ENCODE results near the gene THBD. TPM values are rescaled to one million over a fixed set of nuclear protein-coding genes. Genes with fewer than 3 reads are reported as not detected.

THBD gene
- total and polyA plus RNA-seq, 2 donors (not counting 1 experiment from before 2014, with no cell fraction given): 0.99 to 8.4 TPM

- no peaks in the 10 kb centered on the region for H3K4me1 ChIP-seq (ENCODE audit: control insufficient read depth, extremely low read depth, insufficient read depth, low read length)
- TF ChIP-seq CTCF (conservative IDR thresholded peaks at IDR 0.05 in 1 of 2, IDR thresholded peaks at IDR 0.05 in 1 of 2; ENCODE audit: low read depth in 1 of 2, low read length in 2 of 2) (no peak), EZH2 (IDR thresholded peaks at IDR 0.05; ENCODE audit: low read length, missing control alignments) (no peak)
- H3K4me3 ChIP-seq (replicated peaks in 1 of 4; ENCODE audit: control extremely low read depth in 1 of 4, insufficient read depth in 1 of 4, low read depth in 3 of 4, low read length in 4 of 4): no peak overlapping the region
- H2AFZ ChIP-seq (ENCODE audit: low read length): no peak overlapping the region
- H3K9me3 ChIP-seq (ENCODE audit: control insufficient read depth, insufficient read depth, low read depth, low read length): no peaks in the 10 kb centered on the region
- DNase-seq (ENCODE audit: low read depth in 2 of 2): no peak
- H3K79me2 ChIP-seq (ENCODE audit: control insufficient read depth, insufficient read depth, low read length): no peaks in the 10 kb centered on the region
- H3K27me3 ChIP-seq (ENCODE audit: control insufficient read depth, insufficient read depth, low read length): peaks cover 10% of the 10 kb centered on the region
- no peak overlapping the region for H3K4me2 ChIP-seq (ENCODE audit: extremely low read depth, insufficient read depth, low read length)
- no peaks in the 10 kb centered on the region for H3K36me3 ChIP-seq (ENCODE audit: control insufficient read depth, insufficient read depth, low read length)
- H3K27ac ChIP-seq (ENCODE audit: insufficient read depth, low read length): no peak overlapping the region
- no peaks in the 10 kb centered on the region for H4K20me1 ChIP-seq (ENCODE audit: control insufficient read depth, extremely low read depth, insufficient read depth, low read length)
- no peak overlapping the region for H3K9ac ChIP-seq (ENCODE audit: insufficient read depth, low read length)
Measured at GRCh38 chr20:23032056-23032749, 17.3 kb downstream of the THBD start.

DNA sequence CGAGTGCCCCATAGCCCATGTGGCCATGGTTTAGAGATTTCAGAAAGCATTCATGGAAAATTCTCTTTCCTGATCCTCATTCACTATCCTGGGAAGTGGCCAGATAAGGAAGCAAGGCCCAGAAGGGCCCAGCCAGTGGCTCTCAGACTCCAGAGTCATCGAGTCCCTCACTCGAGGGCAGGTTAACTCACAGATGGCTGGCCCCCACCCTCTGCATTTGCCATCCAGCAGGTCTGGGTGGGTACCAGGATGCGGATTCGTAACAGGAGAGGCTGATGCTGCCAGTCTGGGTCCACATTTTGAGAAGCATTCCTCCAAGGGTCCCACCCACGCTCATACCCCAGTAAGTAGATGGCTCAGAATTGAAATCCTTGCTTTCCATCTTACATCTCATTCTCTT is 18.1 kb downstream of the THBD start:
- Histone ChIP-seq H3K9ac (ENCODE audit: insufficient read depth, low read length) (no peak overlapping the region), H3K9me3 (ENCODE audit: control insufficient read depth, insufficient read depth, low read depth, low read length) (no peaks in the 10 kb centered on the region), H3K79me2 (ENCODE audit: control insufficient read depth, insufficient read depth, low read length) (no peaks in the 10 kb centered on the region), H3K36me3 (ENCODE audit: control insufficient read depth, insufficient read depth, low read length) (no peaks in the 10 kb centered on the region), H3K4me3 (replicated peaks in 1 of 4; ENCODE audit: control extremely low read depth in 1 of 4, insufficient read depth in 1 of 4, low read depth in 3 of 4, low read length in 4 of 4) (no peak overlapping the region), H3K27ac (ENCODE audit: insufficient read depth, low read length) (no peak overlapping the region), H3K27me3 (ENCODE audit: control insufficient read depth, insufficient read depth, low read length) (peaks cover 8% of the 10 kb centered on the region), H3K4me2 (ENCODE audit: extremely low read depth, insufficient read depth, low read length) (no peak overlapping the region), H4K20me1 (ENCODE audit: control insufficient read depth, extremely low read depth, insufficient read depth, low read length) (no peaks in the 10 kb centered on the region), H2AFZ (ENCODE audit: low read length) (no peak overlapping the region), H3K4me1 (ENCODE audit: control insufficient read depth, extremely low read depth, insufficient read depth, low read length) (no peaks in the 10 kb centered on the region)
- TF ChIP-seq CTCF (conservative IDR thresholded peaks at IDR 0.05 in 1 of 2, IDR thresholded peaks at IDR 0.05 in 1 of 2; ENCODE audit: low read depth in 1 of 2, low read length in 2 of 2) (no peak), EZH2 (IDR thresholded peaks at IDR 0.05; ENCODE audit: low read length, missing control alignments) (no peak)
- DNase-seq (ENCODE audit: low read depth in 2 of 2): no peak

DNA sequence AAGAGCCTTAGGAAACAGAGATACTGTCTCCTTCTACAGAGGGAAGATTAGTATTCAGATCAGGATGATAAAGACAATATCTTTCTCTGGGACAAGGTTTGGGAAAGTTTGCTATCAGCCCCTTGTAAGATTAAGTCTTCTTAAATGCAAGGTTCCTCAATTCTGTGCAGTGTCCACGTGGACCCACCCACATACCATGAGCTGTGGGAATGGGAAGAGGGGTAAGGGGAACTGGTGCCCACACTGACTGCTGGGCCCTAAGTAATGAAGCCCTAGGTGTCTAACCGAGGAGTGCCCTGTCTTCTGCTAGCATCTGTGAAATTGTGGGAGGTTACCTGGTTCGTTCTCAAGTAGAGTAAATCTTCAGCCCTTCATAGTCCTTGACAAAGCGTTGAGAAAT is 20.1 kb downstream of the THBD start:
- H3K27me3 ChIP-seq (ENCODE audit: control insufficient read depth, insufficient read depth, low read length): peaks cover 7% of the 10 kb centered on the region
- H3K36me3 ChIP-seq (ENCODE audit: control insufficient read depth, insufficient read depth, low read length): no peaks in the 10 kb centered on the region
- H3K27ac ChIP-seq (ENCODE audit: insufficient read depth, low read length): no peak overlapping the region
- no peak overlapping the region for H3K9ac ChIP-seq (ENCODE audit: insufficient read depth, low read length)
- no peaks in the 10 kb centered on the region for H4K20me1 ChIP-seq (ENCODE audit: control insufficient read depth, extremely low read depth, insufficient read depth, low read length)
- H3K9me3 ChIP-seq (ENCODE audit: control insufficient read depth, insufficient read depth, low read depth, low read length): no peaks in the 10 kb centered on the region
- no peaks in the 10 kb centered on the region for H3K4me1 ChIP-seq (ENCODE audit: control insufficient read depth, extremely low read depth, insufficient read depth, low read length)
- H2AFZ ChIP-seq (ENCODE audit: low read length): no peak overlapping the region
- no peak for TF ChIP-seq CTCF (conservative IDR thresholded peaks at IDR 0.05 in 1 of 2, IDR thresholded peaks at IDR 0.05 in 1 of 2; ENCODE audit: low read depth in 1 of 2, low read length in 2 of 2)
- TF ChIP-seq EZH2 (IDR thresholded peaks at IDR 0.05; ENCODE audit: low read length, missing control alignments): no peak
- no peak overlapping the region for H3K4me2 ChIP-seq (ENCODE audit: extremely low read depth, insufficient read depth, low read length)
- no peak overlapping the region for H3K4me3 ChIP-seq (replicated peaks in 1 of 4; ENCODE audit: control extremely low read depth in 1 of 4, insufficient read depth in 1 of 4, low read depth in 3 of 4, low read length in 4 of 4)
- H3K79me2 ChIP-seq (ENCODE audit: control insufficient read depth, insufficient read depth, low read length): no peaks in the 10 kb centered on the region
- no peak for DNase-seq (ENCODE audit: low read depth in 2 of 2)
